ENCODE data around the gene PERM1.

PERM1 gene

GRCh38 chr1:943545-944340, 38.1 kb downstream of the PERM1 start:
- no peak for DNase-seq

GRCh38 chr1:942864-943533, 38.9 kb downstream of the PERM1 start:
- peak; percentile 59 for DNase-seq

GRCh38 chr1:942411-942821, 39.5 kb downstream of the PERM1 start:
- no peak for DNase-seq

GRCh38 chr1:941588-942383, 40.1 kb downstream of the PERM1 start:
- DNase-seq, result peak; percentile 93

GRCh38 chr1:941015-941587, 40.8 kb downstream of the PERM1 start:
- peak; percentile 71 for DNase-seq

GRCh38 chr1:940107-941014, 41.5 kb downstream of the PERM1 start:
- peak; percentile 89 for DNase-seq

- DNase-seq, result no peak
Observed at GRCh38 chr1:939511-940106, 42.3 kb downstream of the PERM1 start.

- no peak for DNase-seq
Observed at GRCh38 chr1:938711-939489, 43.0 kb downstream of the PERM1 start.

GRCh38 chr1:938088-938683, 43.7 kb downstream of the PERM1 start:
- DNase-seq, result peak; percentile 53

- DNase-seq, result no peak
Observed at GRCh38 chr1:937521-937920, 44.4 kb downstream of the PERM1 start.

- no peak for DNase-seq
Observed at GRCh38 chr1:936348-937264, 45.3 kb downstream of the PERM1 start.

GRCh38 chr1:935751-936231, 46.1 kb downstream of the PERM1 start:
- no peak for DNase-seq

GRCh38 chr1:934991-935750, 46.7 kb downstream of the PERM1 start:
- no peak for DNase-seq

GRCh38 chr1:933603-933940, 48.3 kb downstream of the PERM1 start:
- no peak for DNase-seq

- no peak for DNase-seq
Observed at GRCh38 chr1:932776-933602, 48.9 kb downstream of the PERM1 start.

- DNase-seq, result no peak
Observed at GRCh38 chr1:932173-932510, 49.8 kb downstream of the PERM1 start.

GRCh38 chr1:931380-932172, 50.3 kb downstream of the PERM1 start:
- DNase-seq, result no peak
